ENCODE data around the gene TUBB2A.
"Not testable (repeated sequence)": the region's sequence is repeated elsewhere in the genome, so short reads cannot be mapped to it uniquely, and the experiment has no call there.

Gene TUBB2A

DNA sequence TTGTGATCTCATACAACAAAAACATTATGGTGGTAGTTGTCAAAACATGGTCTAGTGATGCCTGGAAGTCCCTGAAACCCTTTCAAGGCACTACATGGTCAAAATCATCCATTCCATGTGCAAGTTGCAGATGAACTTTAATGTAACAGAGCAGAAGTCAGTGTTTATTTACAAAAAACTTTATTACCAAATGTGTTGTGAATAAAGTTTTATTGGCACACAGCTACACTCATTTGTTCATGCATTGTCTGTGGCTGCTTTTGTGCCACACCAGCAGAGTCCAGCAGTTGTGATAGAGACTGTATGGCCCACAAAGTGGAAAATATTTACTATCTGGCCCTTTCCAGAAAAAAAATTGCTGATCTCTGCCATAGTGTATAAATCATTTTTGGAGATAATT lies 43.3 kb upstream of the TUBB2A start:
- TF ChIP-seq, protein P1, sequence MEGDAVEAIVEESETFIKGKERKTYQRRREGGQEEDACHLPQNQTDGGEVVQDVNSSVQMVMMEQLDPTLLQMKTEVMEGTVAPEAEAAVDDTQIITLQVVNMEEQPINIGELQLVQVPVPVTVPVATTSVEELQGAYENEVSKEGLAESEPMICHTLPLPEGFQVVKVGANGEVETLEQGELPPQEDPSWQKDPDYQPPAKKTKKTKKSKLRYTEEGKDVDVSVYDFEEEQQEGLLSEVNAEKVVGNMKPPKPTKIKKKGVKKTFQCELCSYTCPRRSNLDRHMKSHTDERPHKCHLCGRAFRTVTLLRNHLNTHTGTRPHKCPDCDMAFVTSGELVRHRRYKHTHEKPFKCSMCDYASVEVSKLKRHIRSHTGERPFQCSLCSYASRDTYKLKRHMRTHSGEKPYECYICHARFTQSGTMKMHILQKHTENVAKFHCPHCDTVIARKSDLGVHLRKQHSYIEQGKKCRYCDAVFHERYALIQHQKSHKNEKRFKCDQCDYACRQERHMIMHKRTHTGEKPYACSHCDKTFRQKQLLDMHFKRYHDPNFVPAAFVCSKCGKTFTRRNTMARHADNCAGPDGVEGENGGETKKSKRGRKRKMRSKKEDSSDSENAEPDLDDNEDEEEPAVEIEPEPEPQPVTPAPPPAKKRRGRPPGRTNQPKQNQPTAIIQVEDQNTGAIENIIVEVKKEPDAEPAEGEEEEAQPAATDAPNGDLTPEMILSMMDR (IDR thresholded peaks at IDR 0.05), result no peak
- TF ChIP-seq ZFX (IDR thresholded peaks at IDR 0.05; ENCODE audit: borderline replicate concordance), result no peak
- no peak overlapping the region for H3K27ac ChIP-seq

DNA sequence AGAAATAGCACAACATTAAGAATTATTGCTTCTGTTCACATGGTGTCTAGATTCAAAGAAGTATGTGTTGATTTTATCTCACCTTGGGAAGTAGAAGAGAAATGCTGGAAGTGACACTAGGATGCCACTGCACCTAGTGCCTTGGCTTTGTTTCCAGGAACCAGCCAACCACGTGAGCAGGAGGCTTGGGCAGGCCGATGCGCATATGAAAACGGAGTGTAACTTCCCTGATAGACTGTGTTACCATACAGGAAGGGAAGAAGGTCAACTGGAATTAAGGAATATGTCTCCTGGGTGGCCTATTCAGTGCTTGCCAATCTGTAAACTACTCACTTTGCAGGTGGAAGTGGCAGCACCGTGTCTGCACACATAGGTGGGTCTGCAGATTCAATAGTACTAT lies 42.0 kb upstream of the TUBB2A start:
- TF ChIP-seq, protein P1 (IDR thresholded peaks at IDR 0.05), result no peak
- no peak for TF ChIP-seq ZFX (IDR thresholded peaks at IDR 0.05; ENCODE audit: borderline replicate concordance)
- no peak overlapping the region for H3K27ac ChIP-seq

- H3K27ac ChIP-seq, result not testable (repeated sequence)
Measured at GRCh38 chr6:3197734-3198133, 40.4 kb upstream of the TUBB2A start.

DNA sequence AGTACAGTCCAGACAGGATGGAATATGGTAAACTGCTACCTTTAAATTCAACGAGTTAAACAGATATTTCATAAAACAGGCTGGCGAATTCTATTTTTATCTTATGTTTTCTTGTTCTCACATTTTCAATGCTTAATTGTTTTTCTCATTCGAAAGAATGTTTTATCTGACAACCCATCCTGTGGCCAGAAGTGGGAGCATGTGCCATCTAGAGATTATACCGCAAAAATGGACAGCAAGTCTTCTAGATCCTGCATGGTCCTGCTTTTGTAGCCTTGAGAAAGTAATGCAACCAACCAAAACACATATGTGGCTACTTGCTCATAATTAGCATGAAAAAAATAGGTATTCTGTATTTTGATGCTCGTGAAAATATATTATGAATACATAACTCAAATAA lies 39.4 kb upstream of the TUBB2A start:
- TF ChIP-seq, protein P1 (IDR thresholded peaks at IDR 0.05), result no peak
- no peak for TF ChIP-seq ZFX (IDR thresholded peaks at IDR 0.05; ENCODE audit: borderline replicate concordance)
- H3K27ac ChIP-seq, result no peak overlapping the region

DNA sequence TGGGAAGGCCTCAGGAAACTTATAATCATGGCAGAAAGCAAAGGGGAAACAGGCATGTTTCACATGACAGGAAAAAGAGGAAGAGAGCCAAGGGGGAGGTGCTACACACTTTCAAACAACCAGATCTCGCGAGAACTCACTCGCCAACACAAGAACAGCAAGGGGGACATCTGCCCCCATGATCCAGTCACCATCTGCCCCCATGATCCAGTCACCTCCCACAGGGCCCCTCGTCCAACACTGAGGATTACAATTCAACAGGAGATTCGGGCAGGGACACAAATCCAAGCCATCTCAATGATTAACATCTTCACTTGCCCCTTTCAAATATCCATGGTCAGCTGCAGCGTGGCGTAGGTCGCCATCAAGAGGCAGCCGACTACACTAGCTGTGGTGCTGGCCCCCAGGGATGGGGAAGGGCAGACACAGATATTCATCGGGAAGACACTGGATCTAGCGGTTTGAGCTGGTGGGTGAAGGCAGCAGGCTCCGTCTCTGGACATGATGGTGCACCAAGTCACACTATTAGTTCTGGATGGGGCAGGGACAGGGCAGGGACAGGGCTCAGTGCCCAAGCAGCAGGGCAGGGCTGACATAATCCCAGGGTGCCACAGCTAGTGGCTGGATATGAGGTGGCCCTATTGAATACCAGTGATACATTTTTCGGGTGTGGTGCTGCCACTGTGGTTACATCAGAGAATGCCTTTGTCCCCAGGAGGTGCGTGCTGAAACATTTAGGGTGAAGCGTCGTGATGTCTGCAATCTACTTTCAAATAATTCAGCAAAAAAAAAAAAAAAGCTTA lies 38.6 kb upstream of the TUBB2A start:
- no peak for TF ChIP-seq ZFX (IDR thresholded peaks at IDR 0.05; ENCODE audit: borderline replicate concordance)
- TF ChIP-seq, protein P1 (IDR thresholded peaks at IDR 0.05), result no peak
- no peak overlapping the region for H3K27ac ChIP-seq

DNA sequence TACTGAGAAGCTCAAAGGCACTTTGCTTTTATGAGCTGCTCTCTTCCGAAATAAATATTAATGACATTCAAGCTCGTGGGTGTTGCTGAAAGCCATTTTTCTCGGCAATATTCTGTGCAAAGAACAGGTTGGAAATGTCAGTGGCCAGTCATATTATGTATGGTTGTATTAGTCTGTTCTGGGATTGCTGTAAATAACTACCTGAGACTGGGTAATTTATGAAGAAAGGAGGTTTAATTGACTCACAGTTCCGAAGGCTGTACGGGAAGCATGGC lies 38.0 kb upstream of the TUBB2A start:
- TF ChIP-seq, protein P1 (IDR thresholded peaks at IDR 0.05), result no peak
- no peak for TF ChIP-seq ZFX (IDR thresholded peaks at IDR 0.05; ENCODE audit: borderline replicate concordance)
- H3K27ac ChIP-seq, result no peak overlapping the region

- no peak overlapping the region for H3K27ac ChIP-seq
- TF ChIP-seq, protein P1 (IDR thresholded peaks at IDR 0.05), result no peak
Measured at GRCh38 chr6:3194535-3195419, 37.4 kb upstream of the TUBB2A start.

Data from 22Rv1 (cell line).